ENCODE results near the gene FBXW7. TPM values are rescaled to one million over a fixed set of nuclear protein-coding genes. Genes with fewer than 3 reads are reported as not detected.
A peak's percentile ranks its signal among the peaks of the same experiment; 100 is the strongest.

Gene FBXW7
- total and polyA plus RNA-seq, 2 donors (not counting 1 experiment from before 2014, with no cell fraction given) = 23.0 to 125 TPM

DNA sequence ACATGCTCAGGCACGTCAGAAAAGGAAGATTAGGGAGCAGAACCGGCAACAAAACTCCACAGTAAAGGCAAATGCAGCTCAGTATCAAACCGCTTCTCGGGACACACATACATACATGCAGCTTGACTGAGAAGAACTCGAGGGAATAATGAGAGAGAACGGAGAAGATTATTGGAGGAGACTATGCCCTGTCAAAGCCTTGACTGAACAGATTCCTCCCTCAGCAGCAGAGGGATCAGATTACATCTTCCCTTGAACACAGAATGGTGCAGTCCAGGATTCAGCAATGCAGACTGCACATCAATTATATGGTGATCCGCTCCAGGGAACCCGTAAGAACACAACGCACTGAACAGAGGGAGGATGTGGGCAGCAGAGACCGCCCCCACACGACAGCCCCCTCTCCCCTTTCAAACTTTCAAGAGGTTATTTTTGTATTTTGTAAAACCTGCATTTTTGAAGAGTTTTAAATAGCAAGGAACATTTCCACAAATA lies 183.2 kb downstream of the FBXW7 start:
- Mint-ChIP-seq H3K27me3 (no peaks in the 10 kb centered on the region), H3K27ac (no peak overlapping the region), H3K4me3 (peak overlapping the region; percentile 46), H3K9me3 (ENCODE audit: insufficient read depth) (no peaks in the 10 kb centered on the region), H3K4me1 (peaks cover 22% of the 10 kb centered on the region)
- peak overlapping the region; percentile 25 for H2AFZ ChIP-seq (ENCODE audit: insufficient read depth, low read depth, low read length, poor library complexity, severe bottlenecking)
- WGBS (ENCODE audit: insufficient coverage) = 23% methylated on average over 3 of the region's 11 CpGs
- H4K20me1 ChIP-seq (ENCODE audit: control insufficient read depth, insufficient read depth, low read length, poor library complexity, severe bottlenecking) = no peaks in the 10 kb centered on the region
- H3K4me2 ChIP-seq (replicated peaks; ENCODE audit: low read depth, low read length, poor library complexity, severe bottlenecking) = peak overlapping the region; percentile 57
- DNase-seq (peak; percentile 40), ATAC-seq (ENCODE audit: low read depth) (peak; percentile 53)
- CTCF ChIA-PET = no interaction called here
- peaks cover 10 to 15% of the 10 kb centered on the region in 2 donors for H3K4me1 ChIP-seq (ENCODE audit: control insufficient read depth in 2 of 2, insufficient read depth in 2 of 2, low read length in 2 of 2)
- no peaks in the 10 kb centered on the region for H3K36me3 ChIP-seq (replicated peaks in 1 of 2; ENCODE audit: control extremely low read depth in 1 of 2, control insufficient read depth in 1 of 2, extremely low read depth in 1 of 2, insufficient read depth in 2 of 2, low read length in 1 of 2)
- peaks cover 8% of the 10 kb centered on the region for H3K79me2 ChIP-seq (ENCODE audit: control insufficient read depth, insufficient read depth, low read length)
- TF ChIP-seq, protein P1, sequence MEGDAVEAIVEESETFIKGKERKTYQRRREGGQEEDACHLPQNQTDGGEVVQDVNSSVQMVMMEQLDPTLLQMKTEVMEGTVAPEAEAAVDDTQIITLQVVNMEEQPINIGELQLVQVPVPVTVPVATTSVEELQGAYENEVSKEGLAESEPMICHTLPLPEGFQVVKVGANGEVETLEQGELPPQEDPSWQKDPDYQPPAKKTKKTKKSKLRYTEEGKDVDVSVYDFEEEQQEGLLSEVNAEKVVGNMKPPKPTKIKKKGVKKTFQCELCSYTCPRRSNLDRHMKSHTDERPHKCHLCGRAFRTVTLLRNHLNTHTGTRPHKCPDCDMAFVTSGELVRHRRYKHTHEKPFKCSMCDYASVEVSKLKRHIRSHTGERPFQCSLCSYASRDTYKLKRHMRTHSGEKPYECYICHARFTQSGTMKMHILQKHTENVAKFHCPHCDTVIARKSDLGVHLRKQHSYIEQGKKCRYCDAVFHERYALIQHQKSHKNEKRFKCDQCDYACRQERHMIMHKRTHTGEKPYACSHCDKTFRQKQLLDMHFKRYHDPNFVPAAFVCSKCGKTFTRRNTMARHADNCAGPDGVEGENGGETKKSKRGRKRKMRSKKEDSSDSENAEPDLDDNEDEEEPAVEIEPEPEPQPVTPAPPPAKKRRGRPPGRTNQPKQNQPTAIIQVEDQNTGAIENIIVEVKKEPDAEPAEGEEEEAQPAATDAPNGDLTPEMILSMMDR (IDR thresholded peaks at IDR 0.05) = no peak
- no peak for TF ChIP-seq EZH2 (IDR thresholded peaks at IDR 0.05; ENCODE audit: borderline replicate concordance, insufficient read depth, low read depth, low read length, poor library complexity, severe bottlenecking)
- H3K9me3 ChIP-seq (ENCODE audit: control extremely low read depth in 1 of 3, control insufficient read depth in 2 of 3, insufficient read depth in 1 of 3, low read length in 2 of 3) = no peaks in the 10 kb centered on the region
- H3K9ac ChIP-seq (ENCODE audit: low read length) = peak overlapping the region; percentile 46
- POLR2A ChIA-PET = no interaction called here
- H3K27ac ChIP-seq (ENCODE audit: low read length in 2 of 2) = peak overlapping the region in 1 of 2 donors; percentile 14
- no peaks in the 10 kb centered on the region for H3K27me3 ChIP-seq (replicated peaks in 1 of 4; ENCODE audit: control extremely low read depth in 1 of 4, control insufficient read depth in 3 of 4, insufficient read depth in 4 of 4, low read length in 3 of 4)
- intact Hi-C loops (cut with micrococcal nuclease) = no loop called here
- H3K4me3 ChIP-seq (ENCODE audit: control extremely low read depth in 1 of 5, extremely low read depth in 1 of 5, insufficient read depth in 1 of 5, low read depth in 2 of 5, low read length in 4 of 5) = peak overlapping the region in 4 of 5 experiments; percentile 16 to 40 (median 32)

DNA sequence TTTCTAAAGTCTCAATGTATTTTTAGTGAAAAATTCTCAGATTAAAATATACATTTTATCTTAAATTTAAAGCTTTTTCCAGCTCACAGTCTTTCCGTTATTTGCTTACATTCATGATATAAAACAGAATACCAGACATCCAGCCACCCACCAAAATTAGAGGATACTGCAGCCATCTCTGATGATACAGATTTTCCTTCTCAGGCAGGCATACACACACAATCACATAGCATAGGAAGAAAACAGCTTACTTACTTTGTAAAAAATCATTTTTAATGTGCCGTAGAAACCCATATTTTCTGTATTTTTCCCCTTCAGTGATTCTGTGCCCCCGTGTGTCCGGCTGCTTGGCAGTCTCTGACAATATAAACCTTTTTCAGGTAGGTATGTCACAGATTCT lies 183.7 kb downstream of the FBXW7 start:
- H3K27ac ChIP-seq (ENCODE audit: low read length in 2 of 2) = peak overlapping the region in 1 of 2 donors; percentile 14
- no peaks in the 10 kb centered on the region for H3K9me3 ChIP-seq (ENCODE audit: control extremely low read depth in 1 of 3, control insufficient read depth in 2 of 3, insufficient read depth in 1 of 3, low read length in 2 of 3)
- POLR2A ChIA-PET = no interaction called here
- Mint-ChIP-seq H3K4me1 (peaks cover 21% of the 10 kb centered on the region), H3K27me3 (no peaks in the 10 kb centered on the region), H3K9me3 (ENCODE audit: insufficient read depth) (no peaks in the 10 kb centered on the region), H3K27ac (no peak overlapping the region), H3K4me3 (peak overlapping the region; percentile 46)
- H3K27me3 ChIP-seq (replicated peaks in 1 of 4; ENCODE audit: control extremely low read depth in 1 of 4, control insufficient read depth in 3 of 4, insufficient read depth in 4 of 4, low read length in 3 of 4) = no peaks in the 10 kb centered on the region
- WGBS (ENCODE audit: insufficient coverage) = 83% methylated on average over 1 of the region's 4 CpGs
- no peaks in the 10 kb centered on the region for H3K36me3 ChIP-seq (replicated peaks in 1 of 2; ENCODE audit: control extremely low read depth in 1 of 2, control insufficient read depth in 1 of 2, extremely low read depth in 1 of 2, insufficient read depth in 2 of 2, low read length in 1 of 2)
- H3K4me3 ChIP-seq (ENCODE audit: control extremely low read depth in 1 of 5, extremely low read depth in 1 of 5, insufficient read depth in 1 of 5, low read depth in 2 of 5, low read length in 4 of 5) = peak overlapping the region in 4 of 5 experiments; percentile 16 to 40 (median 32)
- H2AFZ ChIP-seq (ENCODE audit: insufficient read depth, low read depth, low read length, poor library complexity, severe bottlenecking) = peak overlapping the region; percentile 25
- ATAC-seq (ENCODE audit: low read depth) (no peak), DNase-seq (no peak)
- TF ChIP-seq EZH2 (IDR thresholded peaks at IDR 0.05; ENCODE audit: borderline replicate concordance, insufficient read depth, low read depth, low read length, poor library complexity, severe bottlenecking) = no peak
- TF ChIP-seq, protein P1 (IDR thresholded peaks at IDR 0.05) = no peak
- H3K4me2 ChIP-seq (replicated peaks; ENCODE audit: low read depth, low read length, poor library complexity, severe bottlenecking) = peak overlapping the region; percentile 57
- H4K20me1 ChIP-seq (ENCODE audit: control insufficient read depth, insufficient read depth, low read length, poor library complexity, severe bottlenecking) = no peaks in the 10 kb centered on the region
- peak overlapping the region; percentile 46 for H3K9ac ChIP-seq (ENCODE audit: low read length)
- intact Hi-C loops (cut with micrococcal nuclease) = no loop called here
- CTCF ChIA-PET = no interaction called here
- peaks cover 7% of the 10 kb centered on the region for H3K79me2 ChIP-seq (ENCODE audit: control insufficient read depth, insufficient read depth, low read length)
- peaks cover 10 to 15% of the 10 kb centered on the region in 2 donors for H3K4me1 ChIP-seq (ENCODE audit: control insufficient read depth in 2 of 2, insufficient read depth in 2 of 2, low read length in 2 of 2)
